HCT116 (cell line): ENCODE measurements around the gene ZNF627. TPM values are rescaled to one million over a fixed set of nuclear protein-coding genes. Genes with fewer than 3 reads are reported as not detected.
"Not testable (repeated sequence)": the region's sequence is repeated elsewhere in the genome, so short reads cannot be mapped to it uniquely, and the experiment has no call there.

Source experiments
- ATAC-seq: fragments of 200-7000 bp; cut with Tn5 transposase; 2 replicates; pipeline ENCODE4 v1.9.1; 2020; ENCODE audit warnings: mild to moderate bottlenecking, moderate library complexity
- BruUV-seq: library from RNA; stranded (reverse); fragments of 400-500 nt; replicated peaks from 2 replicates; lab custom pipeline; 2021; lab: Mats Ljungman, UMichigan
- CTCF ChIA-PET: fragments of 300-600 bp; sonication (Branson Sonifier 250); formaldehyde crosslinking; loops from one replicate; lab custom pipeline; 2021; ENCODE audit warnings: antibody characterized with exemption; lab: Charles Lee
- POLR2A ChIA-PET: fragments of 300-600, 350-600 bp; sonication (Branson Sonifier 250); formaldehyde crosslinking; loops from one replicate; lab custom pipeline; 2021; ENCODE audit warnings: antibody characterized with exemption; lab: Charles Lee
- RAD21 ChIA-PET, 2 experiments: fragments of 300-600 bp; sonication (Branson Sonifier 250); formaldehyde crosslinking; loops; one replicate each; lab custom pipeline; 2023; ENCODE audit warnings: low total read pairs in 2 of 2; ENCODE audit not compliant: uncharacterized antibody in 2 of 2, unreplicated experiment in 2 of 2, low non-redundant PET in 1 of 2; lab: Charles Lee
- DNase-seq: peaks from one replicate; pipeline ENCODE4 v3.0.0-alpha.2; 2010; ENCODE audit warnings: low read depth, low spot score
- H2AFZ ChIP-seq: fragments of 200-600 bp; shearing (Covaris generic), sonication (generic); 2 replicates; pipeline ENCODE4 v1.6.1; 2017; ENCODE audit warnings: low read depth, mixed run types, mixed read lengths, antibody characterized with exemption, low read length; ENCODE audit not compliant: poor library complexity, severe bottlenecking
- H3K27ac ChIP-seq: 2 replicates; pipeline ENCODE4 v1.5.1; 2012; ENCODE audit warnings: low read depth, low read length
- H3K27me3 ChIP-seq: fragments of 200-600 bp; sonication (generic); 2 replicates; pipeline ENCODE4 v1.6.1; 2016; ENCODE audit warnings: mixed run types, low read length, mixed read lengths; ENCODE audit not compliant: insufficient read depth
- H3K36me3 ChIP-seq, 2 experiments: fragments of 200-500 bp in 1 of 2; fragments of 200-600 bp in 1 of 2; sonication (Bioruptor generic) in 1 of 2; sonication (generic) in 1 of 2; 2 replicates each; pipeline versions ENCODE4 v1.5.1 to v1.6.1; 2014 to 2016; ENCODE audit warnings: low read length in 2 of 2, inconsistent platforms in 1 of 2, mixed read lengths in 1 of 2, mixed run types in 1 of 2; ENCODE audit not compliant: insufficient read depth in 2 of 2, control insufficient read depth in 1 of 2
- H3K4me1 ChIP-seq, 2 experiments: fragments of 200-600 bp in 1 of 2; sonication (generic) in 1 of 2; 2 replicates each; pipeline versions ENCODE4 v1.5.1 to v1.6.1; 2012 to 2017; ENCODE audit warnings: low read length in 2 of 2, inconsistent platforms in 1 of 2, mild to moderate bottlenecking in 1 of 2, mixed read lengths in 1 of 2, mixed run types in 1 of 2, moderate library complexity in 1 of 2; ENCODE audit not compliant: insufficient read depth in 2 of 2, control insufficient read depth in 1 of 2
- H3K4me2 ChIP-seq: fragments of 200-600 bp; sonication (generic); 2 replicates; pipeline ENCODE4 v1.6.1; 2017; ENCODE audit warnings: mixed run types, low read length, mixed read lengths
- H3K4me3 ChIP-seq, 2 experiments: fragments of 200-600 bp in 1 of 2; sonication (generic) in 1 of 2; replicated peaks in 1 of 2; 2 replicates each; pipeline ENCODE4 v1.5.1; 2011 to 2016; ENCODE audit warnings: low read length in 2 of 2, control low read depth in 1 of 2, low read depth in 1 of 2, mild to moderate bottlenecking in 1 of 2, mixed read lengths in 1 of 2, mixed run types in 1 of 2
- H3K79me2 ChIP-seq: fragments of 200-600 bp; sonication (generic); 2 replicates; pipeline ENCODE4 v1.6.1; 2017; ENCODE audit warnings: mild to moderate bottlenecking, mixed run types, low read length, moderate library complexity, mixed read lengths; ENCODE audit not compliant: insufficient read depth
- H3K9ac ChIP-seq: fragments of 200-600 bp; sonication (generic); 2 replicates; pipeline ENCODE4 v1.6.1; 2016; ENCODE audit warnings: low read length, mixed read lengths
- H3K9me2 ChIP-seq: fragments of 200-600 bp; sonication (generic), shearing (Covaris generic); 2 replicates; pipeline ENCODE4 v1.6.1; 2017; ENCODE audit warnings: mixed run types, mild to moderate bottlenecking, moderate library complexity; ENCODE audit not compliant: insufficient read depth
- H3K9me3 ChIP-seq, 2 experiments: fragments of 200-500 bp in 1 of 2; fragments of 200-600 bp in 1 of 2; sonication (Bioruptor generic) in 1 of 2; sonication (generic) in 1 of 2; 2 replicates each; pipeline ENCODE4 v1.6.1; 2014 to 2017; ENCODE audit warnings: low read length in 2 of 2, mixed read lengths in 2 of 2, inconsistent platforms in 1 of 2, low read depth in 1 of 2, mild to moderate bottlenecking in 1 of 2, mixed run types in 1 of 2, moderate library complexity in 1 of 2; ENCODE audit not compliant: control insufficient read depth in 1 of 2, insufficient read depth in 1 of 2
- H4K20me1 ChIP-seq: fragments of 200-600 bp; sonication (generic), shearing (Covaris generic); 2 replicates; pipeline ENCODE4 v1.6.1; 2017; ENCODE audit warnings: mixed run types, mild to moderate bottlenecking, moderate library complexity; ENCODE audit not compliant: insufficient read depth
- CBX3 ChIP-seq: IDR thresholded peaks from 2 replicates; pipeline ENCODE4 v1.6.1; 2012; ENCODE audit warnings: low read depth
- EZH2phosphoT487 ChIP-seq: fragments of 200-600 bp; IDR thresholded peaks from 2 replicates; pipeline ENCODE4 v1.6.1; 2018; ENCODE audit warnings: antibody characterized with exemption, borderline replicate concordance
- JUND ChIP-seq: IDR thresholded peaks from 2 replicates; pipeline ENCODE4 v1.6.1; 2012
- POLR2A ChIP-seq: IDR thresholded peaks from 2 replicates; pipeline ENCODE4 v1.7.0; 2011; ENCODE audit warnings: borderline replicate concordance; ENCODE audit not compliant: insufficient read depth, insufficient read length; ENCODE audit errors: extremely low read depth
- POLR2AphosphoS5 ChIP-seq: IDR thresholded peaks from 2 replicates; pipeline ENCODE4 v1.6.1; 2011; ENCODE audit warnings: mild to moderate bottlenecking, low read depth, low read length, moderate library complexity
- RAD21 ChIP-seq: IDR thresholded peaks from 2 replicates; pipeline ENCODE4 v1.6.1; 2012; ENCODE audit warnings: low read depth, mild to moderate bottlenecking
- SIN3A ChIP-seq: IDR thresholded peaks from 2 replicates; pipeline ENCODE4 v1.6.1; 2012; ENCODE audit warnings: low read depth
- TCF7L2 ChIP-seq: IDR thresholded peaks from 2 replicates; pipeline ENCODE4 v1.7.0; 2011; ENCODE audit warnings: borderline replicate concordance, inconsistent platforms; ENCODE audit not compliant: insufficient read depth, insufficient read length; ENCODE audit errors: extremely low read depth
- YY1 ChIP-seq: IDR thresholded peaks from 2 replicates; pipeline ENCODE4 v1.6.1; 2011; ENCODE audit warnings: low read length, low read depth, moderate library complexity, mild to moderate bottlenecking; ENCODE audit not compliant: insufficient replicate concordance; ENCODE audit errors: extremely low read depth
- ZFX ChIP-seq: fragments of 450-650 bp; IDR thresholded peaks from 2 replicates; pipeline ENCODE4 v1.6.1; 2017
- intact Hi-C: fragments of 100-400 bp; cut with micrococcal nuclease; formaldehyde crosslinking; loops from 2 replicates; pipeline ENCODE4 v1.10.0; 2022
- total RNA-seq: library from RNA; stranded (reverse); gene quantifications from one replicate; pipeline ENCODE4 v1.2.1, GENCODE V29; 2021; ENCODE audit not compliant: unreplicated experiment
- TF ChIP-seq, protein P1 (sequence below): IDR thresholded peaks from 2 replicates; pipeline ENCODE4 v1.6.1; 2012
- TF ChIP-seq, protein P2 (sequence below), 3 experiments: fragments of 200-600 bp in 1 of 3; sonication (generic) in 1 of 3; IDR thresholded peaks in 2 of 3; conservative IDR thresholded peaks in 1 of 3; 2 replicates each; pipeline ENCODE4 v1.5.1; 2012 to 2017; ENCODE audit warnings: low read depth in 2 of 3, low read length in 2 of 3, antibody characterized with exemption in 1 of 3, borderline replicate concordance in 1 of 3, control low read depth in 1 of 3, mild to moderate bottlenecking in 1 of 3, mixed read lengths in 1 of 3, mixed run types in 1 of 3, moderate library complexity in 1 of 3; ENCODE audit not compliant: insufficient read depth in 1 of 3

The ZNF627 gene
- total RNA-seq, 1 experiment from 2014 or later, result 14.8 TPM

DNA sequence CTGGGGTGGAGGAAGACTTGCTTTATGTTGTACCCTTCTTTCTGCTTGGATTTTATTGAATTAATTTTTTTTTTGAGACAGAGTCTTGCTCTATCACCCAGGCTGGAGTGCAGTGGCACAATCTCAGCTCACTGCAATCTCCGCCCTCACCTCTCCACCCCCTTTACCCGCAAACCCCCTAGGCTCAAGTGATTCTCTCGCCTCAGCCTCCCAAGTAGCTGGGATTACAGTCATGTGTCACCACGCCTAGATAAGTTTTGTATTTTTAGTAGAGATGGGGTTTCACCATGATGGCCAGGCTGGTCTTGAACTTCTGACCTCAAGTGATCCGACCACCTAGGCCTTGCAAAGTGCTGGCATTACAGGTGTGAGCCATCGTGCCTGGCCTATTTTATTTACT is 23.9 kb upstream of the ZNF627 start:
- POLR2A ChIA-PET, result interaction anchor here (0.7 to 1.6 kb wide), 2 partner anchors 14 to 302 kb away, joined by 3 to 4 read pairs; partner anchors contain the start of gene ELOF1
- H3K9ac ChIP-seq, CTCF ChIA-PET, H2AFZ ChIP-seq, BruUV-seq, H3K4me1 ChIP-seq, H3K4me2 ChIP-seq, H3K36me3 ChIP-seq, H4K20me1 ChIP-seq, H3K4me3 ChIP-seq, ATAC-seq, H3K27ac ChIP-seq, H3K79me2 ChIP-seq, H3K27me3 ChIP-seq, DNase-seq, H3K9me3 ChIP-seq, H3K9me2 ChIP-seq: not testable (repeated sequence)
- RAD21 ChIA-PET, result interaction anchor here in 1 of 2 experiments (0.6 kb wide), 1 partner anchor 7 kb away, joined by 3 read pairs; no protein-coding TSS in a partner anchor
- intact Hi-C loops, result loop anchor here (1.0 kb wide), 1 partner anchor 18 kb away; no protein-coding TSS in a partner anchor

DNA sequence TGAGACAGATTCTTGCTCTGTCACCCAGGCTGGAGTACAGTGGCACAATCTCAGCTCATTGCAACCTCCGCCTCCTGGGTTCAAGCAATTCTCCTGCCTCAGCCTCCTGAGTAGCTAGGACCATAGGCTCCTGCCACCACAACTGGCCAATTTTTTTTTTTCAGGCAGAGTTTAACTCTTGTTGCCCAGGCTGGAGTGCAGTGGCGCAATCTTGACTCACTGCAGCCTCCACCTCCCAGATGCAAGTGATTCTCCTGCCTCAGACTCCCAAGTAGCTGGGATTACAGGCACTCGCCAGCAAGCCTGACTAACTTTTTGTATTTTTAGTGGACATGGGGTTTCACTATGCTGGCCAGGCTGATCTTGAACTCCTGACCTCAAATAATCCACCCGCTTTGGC is 23.5 kb upstream of the ZNF627 start:
- CTCF ChIA-PET, H3K4me1 ChIP-seq, H3K9ac ChIP-seq, H3K27me3 ChIP-seq, H3K4me2 ChIP-seq, H3K79me2 ChIP-seq, H2AFZ ChIP-seq, DNase-seq, H3K27ac ChIP-seq, ATAC-seq, H4K20me1 ChIP-seq, H3K9me2 ChIP-seq, BruUV-seq, H3K9me3 ChIP-seq, H3K36me3 ChIP-seq, H3K4me3 ChIP-seq: not testable (repeated sequence)
- intact Hi-C loops, result loop anchor here (1.0 kb wide), 1 partner anchor 18 kb away; no protein-coding TSS in a partner anchor
- ChIA-PET POLR2A (interaction anchor here (1.6 kb wide), 1 partner anchor 15 kb away, joined by 3 read pairs; the partner anchor contains the start of gene ELOF1), RAD21 (interaction anchor here in 1 of 2 experiments (0.6 kb wide), 1 partner anchor 8 kb away, joined by 3 read pairs; no protein-coding TSS in a partner anchor)

DNA sequence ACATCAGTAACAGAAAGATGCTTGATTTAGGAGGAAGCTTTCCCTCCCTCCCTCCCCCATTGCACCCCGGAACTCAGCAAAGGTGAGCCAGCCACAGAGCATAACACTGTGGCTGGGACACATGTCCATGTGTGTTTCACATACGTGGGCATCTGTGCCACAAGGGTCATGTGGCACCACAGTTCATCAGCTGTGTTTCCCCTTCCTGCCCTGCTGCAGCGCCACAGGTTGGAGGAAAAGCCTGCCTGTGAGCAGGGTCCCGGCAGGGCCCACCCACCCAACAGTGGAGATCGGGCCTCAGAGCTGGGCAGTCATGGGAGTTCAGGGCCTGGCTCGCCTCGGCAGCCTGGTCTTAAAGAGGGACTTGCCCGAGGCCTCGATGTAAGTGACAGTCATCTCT is 22.6 kb upstream of the ZNF627 start:
- H3K36me3 ChIP-seq, result no peaks in the 10 kb centered on the region
- H4K20me1 ChIP-seq, result no peaks in the 10 kb centered on the region
- H3K9me3 ChIP-seq, result no peaks in the 10 kb centered on the region
- H3K9me2 ChIP-seq, result no peaks in the 10 kb centered on the region
- ChIA-PET POLR2A (interaction anchor here (0.8 kb wide), 1 partner anchor 16 kb away, joined by 4 read pairs; the partner anchor contains the start of gene ELOF1), RAD21 (no interaction called here), CTCF (no interaction called here)
- DNase-seq (no peak), ATAC-seq (no peak)
- H3K4me3 ChIP-seq, result no peak overlapping the region
- BruUV-seq, result no TSS peak
- H3K4me1 ChIP-seq, result no peaks in the 10 kb centered on the region
- H3K79me2 ChIP-seq, result no peaks in the 10 kb centered on the region
- no peak overlapping the region for H2AFZ ChIP-seq
- intact Hi-C loops, result no loop called here
- no peak overlapping the region for H3K27ac ChIP-seq
- no peak overlapping the region for H3K9ac ChIP-seq
- no peaks in the 10 kb centered on the region for H3K27me3 ChIP-seq
- H3K4me2 ChIP-seq, result no peak overlapping the region
- TF ChIP-seq RAD21, result no peak
- TF ChIP-seq EZH2phosphoT487, result no peak
- TF ChIP-seq POLR2AphosphoS5, result no peak
- TF ChIP-seq CBX3, result no peak
- TF ChIP-seq SIN3A, result no peak
- TF ChIP-seq ZFX, result no peak
- no peak for TF ChIP-seq TCF7L2
- TF ChIP-seq YY1, result no peak
- TF ChIP-seq, protein P1, sequence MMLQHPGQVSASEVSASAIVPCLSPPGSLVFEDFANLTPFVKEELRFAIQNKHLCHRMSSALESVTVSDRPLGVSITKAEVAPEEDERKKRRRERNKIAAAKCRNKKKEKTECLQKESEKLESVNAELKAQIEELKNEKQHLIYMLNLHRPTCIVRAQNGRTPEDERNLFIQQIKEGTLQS, result no peak
- TF ChIP-seq JUND, result no peak
- no peak for TF ChIP-seq POLR2A
- TF ChIP-seq, protein P2, sequence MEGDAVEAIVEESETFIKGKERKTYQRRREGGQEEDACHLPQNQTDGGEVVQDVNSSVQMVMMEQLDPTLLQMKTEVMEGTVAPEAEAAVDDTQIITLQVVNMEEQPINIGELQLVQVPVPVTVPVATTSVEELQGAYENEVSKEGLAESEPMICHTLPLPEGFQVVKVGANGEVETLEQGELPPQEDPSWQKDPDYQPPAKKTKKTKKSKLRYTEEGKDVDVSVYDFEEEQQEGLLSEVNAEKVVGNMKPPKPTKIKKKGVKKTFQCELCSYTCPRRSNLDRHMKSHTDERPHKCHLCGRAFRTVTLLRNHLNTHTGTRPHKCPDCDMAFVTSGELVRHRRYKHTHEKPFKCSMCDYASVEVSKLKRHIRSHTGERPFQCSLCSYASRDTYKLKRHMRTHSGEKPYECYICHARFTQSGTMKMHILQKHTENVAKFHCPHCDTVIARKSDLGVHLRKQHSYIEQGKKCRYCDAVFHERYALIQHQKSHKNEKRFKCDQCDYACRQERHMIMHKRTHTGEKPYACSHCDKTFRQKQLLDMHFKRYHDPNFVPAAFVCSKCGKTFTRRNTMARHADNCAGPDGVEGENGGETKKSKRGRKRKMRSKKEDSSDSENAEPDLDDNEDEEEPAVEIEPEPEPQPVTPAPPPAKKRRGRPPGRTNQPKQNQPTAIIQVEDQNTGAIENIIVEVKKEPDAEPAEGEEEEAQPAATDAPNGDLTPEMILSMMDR (IDR thresholded peaks at IDR 0.05 in 2 of 3, conservative IDR thresholded peaks at IDR 0.05 in 1 of 3; ENCODE audit: borderline replicate concordance in 1 of 3, insufficient read depth in 1 of 3, low read depth in 2 of 3, low read length in 2 of 3), result no peak
